Left colon (tissue), 2 donors: Measurements from ENCODE around the gene FYB2. TPM values are rescaled to one million over a fixed set of nuclear protein-coding genes. Genes with fewer than 3 reads are reported as not detected.
"Not testable (repeated sequence)": the region's sequence is repeated elsewhere in the genome, so short reads cannot be mapped to it uniquely, and the experiment has no call there.

Experiments used
- ATAC-seq: fragments of 200-7000 bp; cut with Tn5 transposase; one replicate; pipeline ENCODE4 v1.9.1; 2020; ENCODE audit warnings: mild to moderate bottlenecking, moderate library complexity
- DNase-seq, 2 donors: peaks; one replicate each; pipeline ENCODE4 v3.0.0-alpha.2; 2020
- intact Hi-C, 2 donors: fragments of 100-400 bp; cut with DNase I in 1 of 2; cut with micrococcal nuclease in 1 of 2; formaldehyde crosslinking; loops; one replicate each; pipeline versions ENCODE4 v1.11.2 to v1.14.0; 2022; cut with DNase I, micrococcal nuclease
- total RNA-seq, 2 donors: library from RNA; stranded (reverse); fragmentation: NEBNext Ultra II Directional; extraction: Animal tissue kit (Norgen Biotek cat#: 25700); gene quantifications; one replicate each; pipeline ENCODE4 v1.2.1, GENCODE V29; 2021
- donor health status: DM: no; HTN: no; CAD: no.
- donor health status: DM: yes; HTN: yes; CAD: no.

The FYB2 gene
- total RNA-seq, 2 donors from 2014 or later, result 1.4 to 6.0 TPM

GRCh38 chr1:56808410-56808809 lies 10.8 kb downstream of the FYB2 start:
- ATAC-seq (no peak), DNase-seq (no peak)
- intact Hi-C loops, result no loop called here

GRCh38 chr1:56806804-56807203 lies 12.4 kb downstream of the FYB2 start:
- intact Hi-C loops, result no loop called here
- peak; percentile 84 for ATAC-seq
- DNase-seq, result no peak

GRCh38 chr1:56803561-56804156 lies 15.5 kb downstream of the FYB2 start:
- peak; percentile 86 for ATAC-seq
- peak; percentile 44 to 63 for DNase-seq
- intact Hi-C loops, result no loop called here

GRCh38 chr1:56799605-56800400 lies 19.4 kb downstream of the FYB2 start:
- intact Hi-C loops, result no loop called here
- no peak for DNase-seq
- ATAC-seq, result no peak

GRCh38 chr1:56798053-56798471 lies 21.1 kb downstream of the FYB2 start:
- intact Hi-C loops, result no loop called here
- no peak for DNase-seq
- ATAC-seq, result no peak

GRCh38 chr1:56797065-56797685 lies 22.0 kb downstream of the FYB2 start:
- ATAC-seq (peak; percentile 99), DNase-seq (peak; percentile 82 to 83)
- intact Hi-C loops, result no loop called here

GRCh38 chr1:56795870-56796269 lies 23.3 kb downstream of the FYB2 start:
- ATAC-seq (no peak), DNase-seq (no peak)
- intact Hi-C loops, result no loop called here

- peak in 1 of 2 donors; percentile 42 for DNase-seq
- intact Hi-C loops, result no loop called here
- ATAC-seq, result peak; percentile 50
These were observed 29.2 kb downstream of the FYB2 start for GRCh38 chr1:56790036-56790435.

- intact Hi-C loops, result no loop called here
- peak; percentile 88 for ATAC-seq
- DNase-seq, result peak; percentile 74 to 79
These were observed 30.6 kb downstream of the FYB2 start for GRCh38 chr1:56788588-56788987.

- DNase-seq (no peak), ATAC-seq (peak; percentile 59)
- intact Hi-C loops, result no loop called here
These were observed 31.1 kb downstream of the FYB2 start for GRCh38 chr1:56788102-56788501.

GRCh38 chr1:56787330-56787729 lies 31.9 kb downstream of the FYB2 start:
- ATAC-seq, result peak; percentile 75
- intact Hi-C loops, result no loop called here
- DNase-seq, result no peak

- intact Hi-C loops, result no loop called here
- DNase-seq (no peak), ATAC-seq (no peak)
These were observed 36.4 kb downstream of the FYB2 start for GRCh38 chr1:56782773-56783172.

- DNase-seq, result no peak
- intact Hi-C loops, result no loop called here
- ATAC-seq, result peak; percentile 41
These were observed 38.4 kb downstream of the FYB2 start for GRCh38 chr1:56780826-56781225.

- ATAC-seq (no peak), DNase-seq (no peak)
- intact Hi-C loops, result no loop called here
These were observed 39.0 kb downstream of the FYB2 start for GRCh38 chr1:56780128-56780750.

- DNase-seq (no peak), ATAC-seq (no peak)
- intact Hi-C loops, result no loop called here
These were observed 41.2 kb downstream of the FYB2 start for GRCh38 chr1:56777972-56778371.

GRCh38 chr1:56774732-56775131 lies 44.5 kb downstream of the FYB2 start:
- intact Hi-C loops, ATAC-seq: not testable (repeated sequence)

GRCh38 chr1:56774067-56774609 lies 45.1 kb downstream of the FYB2 start:
- no peak for DNase-seq
- intact Hi-C loops, result no loop called here
- ATAC-seq, result peak; percentile 58

More at GRCh38 chr1:56774732-56775131, 44.5 kb downstream of the FYB2 start:
- not testable (repeated sequence) for DNase-seq

- ATAC-seq (no peak), DNase-seq (no peak)
- intact Hi-C loops, result no loop called here
These were observed 45.7 kb downstream of the FYB2 start for GRCh38 chr1:56773341-56774066.

- intact Hi-C loops, result no loop called here
- DNase-seq (no peak), ATAC-seq (no peak)
These were observed 47.5 kb downstream of the FYB2 start for GRCh38 chr1:56771717-56772116.
